ENCODE data around the gene SZRD1. TPM values are rescaled to one million over a fixed set of nuclear protein-coding genes. Genes with fewer than 3 reads are reported as not detected.

The SZRD1 gene
- total and polyA plus RNA-seq, 9 of the 15 experiments (the other 6 are each of a cell fraction or from before 2014, with no cell fraction given), result 3.9 to 149 (median 82.5) TPM

GRCh38 chr1:16367258-16367967, 371 bp downstream of the SZRD1 start (continued):
- TF ChIP-seq CGGBP1 (CRISPR knock-in tag; IDR thresholded peaks at IDR 0.05), result peak; percentile 85; the same call in 1 of the 2 replicates
- TF ChIP-seq CBFA2T3 (IDR thresholded peaks at IDR 0.05), result peak; percentile 2; the same call in 1 of the 2 replicates
- TF ChIP-seq RBM14 (IDR thresholded peaks at IDR 0.05; ENCODE audit: borderline replicate concordance, insufficient read depth, low read depth, low read length), result no peak
- no peak for TF ChIP-seq RCOR1 (IDR thresholded peaks at IDR 0.05; ENCODE audit: borderline replicate concordance in 1 of 2, low read depth in 2 of 2, low read length in 2 of 2)
- no peak for TF ChIP-seq NR1H2 (CRISPR knock-in tag; IDR thresholded peaks at IDR 0.05)
- TF ChIP-seq WHSC1 (IDR thresholded peaks at IDR 0.05; ENCODE audit: low read length), result no peak
- TF ChIP-seq NKRF (IDR thresholded peaks at IDR 0.05; ENCODE audit: borderline replicate concordance), result peak; percentile 84
- 0 out of 2 replicates have a peak, but pooled peaks have one; percentile 75 for TF ChIP-seq CXXC5 (CRISPR knock-in tag; IDR thresholded peaks at IDR 0.05)
- TF ChIP-seq BRF2 (IDR thresholded peaks at IDR 0.05; ENCODE audit: borderline replicate concordance, insufficient read depth, insufficient read length), result no peak
- peak; percentile 85 for TF ChIP-seq POLR2AphosphoS5 (IDR thresholded peaks at IDR 0.05; ENCODE audit: control insufficient read depth, insufficient read depth, low read depth, low read length)
- TF ChIP-seq REST (IDR thresholded peaks at IDR 0.05; ENCODE audit: borderline replicate concordance), result no peak
- peak; percentile 76 for TF ChIP-seq REST (CRISPR knock-in tag; IDR thresholded peaks at IDR 0.05; ENCODE audit: low read depth)
- TF ChIP-seq ATF1 (CRISPR knock-in tag; IDR thresholded peaks at IDR 0.05), result peak; percentile 38; the same call in 1 of the 2 replicates
- TF ChIP-seq ATF1 (tag; IDR thresholded peaks at IDR 0.05), result peak; percentile 89
